Measurements from ENCODE around the gene IL20RA. TPM values are rescaled to one million over a fixed set of nuclear protein-coding genes. Genes with fewer than 3 reads are reported as not detected.

IL20RA gene
- total and polyA plus RNA-seq, 9 donors: 2.2 to 19.3 (median 5.8) TPM

- no peaks in the 10 kb centered on the region for H3K36me3 ChIP-seq
- WGBS, 3 donors: 78 to 82% (median 79%) methylated on average over 3 of the region's 3 CpGs
- no peak for DNase-seq
- no peak overlapping the region for H3K4me3 ChIP-seq
- H3K27ac ChIP-seq: no peak overlapping the region
- TF ChIP-seq CTCF (IDR thresholded peaks at IDR 0.05) (no peak), EP300 (IDR thresholded peaks at IDR 0.05) (no peak), POLR2A (IDR thresholded peaks at IDR 0.05) (no peak)
- H3K9me3 ChIP-seq: no peaks in the 10 kb centered on the region
- H3K4me1 ChIP-seq (ENCODE audit: insufficient read depth): no peaks in the 10 kb centered on the region
- H3K27me3 ChIP-seq: no peaks in the 10 kb centered on the region
- intact Hi-C loops (cut with DNase I): no loop called here
Observed at GRCh38 chr6:137024237-137024990, 20.4 kb downstream of the IL20RA start.

- Histone ChIP-seq H3K4me1 (ENCODE audit: insufficient read depth) (no peaks in the 10 kb centered on the region), H3K36me3 (no peaks in the 10 kb centered on the region), H3K4me3 (no peak overlapping the region), H3K27ac (no peak overlapping the region), H3K27me3 (no peaks in the 10 kb centered on the region), H3K9me3 (no peaks in the 10 kb centered on the region)
- WGBS, 3 donors: 63 to 80% (median 74%) methylated on average over 4 of the region's 4 CpGs
- no peak for DNase-seq
- intact Hi-C loops (cut with DNase I): no loop called here
- TF ChIP-seq POLR2A (IDR thresholded peaks at IDR 0.05) (no peak), CTCF (IDR thresholded peaks at IDR 0.05) (no peak), EP300 (IDR thresholded peaks at IDR 0.05) (no peak)
Observed at GRCh38 chr6:137020776-137021175, 24.0 kb downstream of the IL20RA start.

GRCh38 chr6:137019476-137020272 lies 25.1 kb downstream of the IL20RA start:
- no peak overlapping the region for H3K27ac ChIP-seq
- intact Hi-C loops (cut with DNase I): no loop called here
- H3K27me3 ChIP-seq: no peaks in the 10 kb centered on the region
- H3K4me3 ChIP-seq: no peak overlapping the region
- H3K9me3 ChIP-seq: no peaks in the 10 kb centered on the region
- H3K4me1 ChIP-seq (ENCODE audit: insufficient read depth): no peaks in the 10 kb centered on the region
- no peak for TF ChIP-seq POLR2A (IDR thresholded peaks at IDR 0.05)
- no peak for TF ChIP-seq CTCF (IDR thresholded peaks at IDR 0.05)
- no peak for TF ChIP-seq EP300 (IDR thresholded peaks at IDR 0.05)
- no peaks in the 10 kb centered on the region for H3K36me3 ChIP-seq
- WGBS, 3 donors: 53 to 54% (median 53%) methylated on average over 4 of the region's 4 CpGs
- DNase-seq: no peak

GRCh38 chr6:137017081-137017480 lies 27.7 kb downstream of the IL20RA start:
- TF ChIP-seq CTCF (IDR thresholded peaks at IDR 0.05) (no peak), POLR2A (IDR thresholded peaks at IDR 0.05) (no peak), EP300 (IDR thresholded peaks at IDR 0.05) (no peak)
- Histone ChIP-seq H3K27ac (no peak overlapping the region), H3K4me3 (no peak overlapping the region), H3K9me3 (no peaks in the 10 kb centered on the region), H3K27me3 (no peaks in the 10 kb centered on the region), H3K4me1 (ENCODE audit: insufficient read depth) (no peaks in the 10 kb centered on the region), H3K36me3 (no peaks in the 10 kb centered on the region)
- 47 to 63% (median 55%) methylated on average over 3 of the region's 3 CpGs for WGBS, 3 donors
- DNase-seq: no peak
- intact Hi-C loops (cut with DNase I): no loop called here

All from ovary (tissue), 9 donors.